Mucosa of stomach (tissue), 1 donor: Measurements from ENCODE around the gene MVB12A.

Experiments used
- H3K27me3 ChIP-seq: one replicate; pipeline ENCODE4 v1.7.0; 2013; ENCODE audit warnings: mild to moderate bottlenecking, low read length; ENCODE audit not compliant: control insufficient read depth, insufficient read depth
- H3K36me3 ChIP-seq: one replicate; pipeline ENCODE4 v1.7.0; 2013; ENCODE audit warnings: low read length; ENCODE audit not compliant: control insufficient read depth, insufficient read depth
- H3K4me1 ChIP-seq: one replicate; pipeline ENCODE4 v1.7.0; 2013; ENCODE audit warnings: mild to moderate bottlenecking, low read length; ENCODE audit not compliant: control insufficient read depth, insufficient read depth
- H3K4me3 ChIP-seq: one replicate; pipeline ENCODE4 v1.7.0; 2013; ENCODE audit warnings: low read length
- H3K9ac ChIP-seq: one replicate; pipeline ENCODE4 v1.7.0; 2013; ENCODE audit warnings: mild to moderate bottlenecking, low read length, moderate library complexity
- H3K9me3 ChIP-seq: one replicate; pipeline ENCODE4 v1.7.0; 2013; ENCODE audit warnings: mild to moderate bottlenecking, low read length, moderate library complexity; ENCODE audit not compliant: control insufficient read depth
- donor health status: Pancreatic carcinoma.

MVB12A gene

DNA sequence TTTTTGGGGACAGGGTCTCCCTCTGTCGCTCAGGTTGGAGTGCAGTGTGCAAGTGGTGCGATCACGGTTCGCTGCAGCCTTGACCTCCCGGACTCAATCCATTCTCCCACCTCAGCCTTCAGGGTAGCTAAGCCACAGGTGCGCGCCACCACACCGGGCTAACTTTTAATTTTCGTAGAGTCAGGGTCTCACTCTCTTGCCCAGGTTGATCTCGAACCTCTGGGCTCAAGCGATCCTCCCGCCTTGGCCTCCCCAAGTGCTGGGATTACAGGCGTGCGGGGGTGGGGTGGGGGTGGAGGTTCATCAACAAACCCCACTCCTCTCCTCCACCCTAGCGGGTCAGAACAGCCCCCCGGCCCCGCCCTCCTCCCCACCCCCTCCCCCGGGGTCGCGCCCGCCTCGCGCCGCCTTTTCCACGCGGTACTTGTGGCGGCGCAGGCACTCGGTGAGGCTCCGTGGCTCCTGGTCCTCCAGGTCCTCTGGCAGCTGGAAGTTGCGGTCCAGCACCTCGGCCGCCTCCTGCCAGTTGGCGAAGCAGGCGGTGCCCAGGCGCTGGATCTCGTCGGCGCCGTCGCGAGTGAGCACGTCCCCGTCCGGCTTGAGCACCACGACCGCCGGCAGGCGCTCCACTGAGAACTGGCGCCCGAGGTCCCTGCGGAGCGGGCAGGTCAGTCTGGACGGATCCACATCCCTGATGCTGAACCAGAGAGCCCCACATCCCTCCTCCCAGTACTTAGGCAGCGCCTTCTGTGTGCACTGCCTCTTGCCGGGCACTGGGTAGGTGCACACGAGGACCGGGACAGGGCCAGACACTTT, 35.7 kb downstream of the MVB12A start:
- peaks cover 23% of the 10 kb centered on the region for H3K27me3 ChIP-seq
- no peak overlapping the region for H3K4me3 ChIP-seq
- no peaks in the 10 kb centered on the region for H3K36me3 ChIP-seq
- no peak overlapping the region for H3K9ac ChIP-seq
- H3K9me3 ChIP-seq, result no peaks in the 10 kb centered on the region
- no peaks in the 10 kb centered on the region for H3K4me1 ChIP-seq

DNA sequence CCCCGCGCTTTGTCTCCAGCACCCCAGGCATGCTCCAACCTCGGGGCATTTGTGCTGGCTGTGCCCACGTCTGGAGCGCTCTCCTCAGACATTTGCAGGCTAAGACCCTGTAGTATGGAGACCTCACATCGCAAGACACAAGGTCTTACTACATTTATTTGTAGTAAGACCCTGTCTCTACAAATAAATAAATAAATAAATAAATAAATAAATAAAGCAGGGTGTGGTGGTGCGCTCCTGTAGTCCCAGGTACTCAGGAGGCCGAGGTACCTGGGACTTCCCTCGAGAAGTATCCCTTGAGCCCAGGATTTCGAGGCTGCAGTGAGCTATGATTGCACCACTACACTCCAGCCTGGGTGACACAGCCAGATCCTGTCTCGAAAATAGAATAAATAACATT, 36.3 kb downstream of the MVB12A start:
- H3K4me3 ChIP-seq, result no peak overlapping the region
- no peak overlapping the region for H3K9ac ChIP-seq
- no peaks in the 10 kb centered on the region for H3K36me3 ChIP-seq
- peaks cover 23% of the 10 kb centered on the region for H3K27me3 ChIP-seq
- no peaks in the 10 kb centered on the region for H3K4me1 ChIP-seq
- H3K9me3 ChIP-seq, result no peaks in the 10 kb centered on the region

GRCh38 chr19:17457616-17458015, 37.8 kb downstream of the MVB12A start:
- H3K27me3 ChIP-seq, result peaks cover 23% of the 10 kb centered on the region
- no peak overlapping the region for H3K4me3 ChIP-seq
- H3K36me3 ChIP-seq, result no peaks in the 10 kb centered on the region

DNA sequence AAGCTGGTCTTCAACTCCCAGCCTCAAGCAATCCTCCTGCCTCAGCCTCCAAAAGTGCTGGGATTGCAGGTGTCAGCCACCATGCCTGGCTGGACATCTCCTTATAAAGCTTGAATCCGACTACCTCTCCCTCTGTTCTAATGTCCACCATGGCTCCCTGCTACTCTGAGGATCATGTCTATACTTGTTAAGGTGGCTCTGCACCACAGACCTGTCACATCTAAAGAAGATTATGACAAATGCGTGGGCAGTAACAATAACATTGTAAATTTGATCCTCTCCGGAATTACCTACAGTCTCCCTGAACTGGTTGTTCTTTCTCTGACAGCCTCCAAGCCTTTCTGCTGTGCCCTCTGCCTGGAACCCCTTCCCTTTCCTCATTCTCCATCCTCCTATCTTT, 39.1 kb downstream of the MVB12A start:
- H3K9ac ChIP-seq, result no peak overlapping the region
- no peaks in the 10 kb centered on the region for H3K36me3 ChIP-seq
- H3K9me3 ChIP-seq, result no peaks in the 10 kb centered on the region
- no peaks in the 10 kb centered on the region for H3K4me1 ChIP-seq
- peaks cover 17% of the 10 kb centered on the region for H3K27me3 ChIP-seq
- no peak overlapping the region for H3K4me3 ChIP-seq

More at GRCh38 chr19:17457616-17458015, 37.8 kb downstream of the MVB12A start:
- Histone ChIP-seq H3K9ac (no peak overlapping the region), H3K9me3 (no peaks in the 10 kb centered on the region), H3K4me1 (no peaks in the 10 kb centered on the region)

DNA sequence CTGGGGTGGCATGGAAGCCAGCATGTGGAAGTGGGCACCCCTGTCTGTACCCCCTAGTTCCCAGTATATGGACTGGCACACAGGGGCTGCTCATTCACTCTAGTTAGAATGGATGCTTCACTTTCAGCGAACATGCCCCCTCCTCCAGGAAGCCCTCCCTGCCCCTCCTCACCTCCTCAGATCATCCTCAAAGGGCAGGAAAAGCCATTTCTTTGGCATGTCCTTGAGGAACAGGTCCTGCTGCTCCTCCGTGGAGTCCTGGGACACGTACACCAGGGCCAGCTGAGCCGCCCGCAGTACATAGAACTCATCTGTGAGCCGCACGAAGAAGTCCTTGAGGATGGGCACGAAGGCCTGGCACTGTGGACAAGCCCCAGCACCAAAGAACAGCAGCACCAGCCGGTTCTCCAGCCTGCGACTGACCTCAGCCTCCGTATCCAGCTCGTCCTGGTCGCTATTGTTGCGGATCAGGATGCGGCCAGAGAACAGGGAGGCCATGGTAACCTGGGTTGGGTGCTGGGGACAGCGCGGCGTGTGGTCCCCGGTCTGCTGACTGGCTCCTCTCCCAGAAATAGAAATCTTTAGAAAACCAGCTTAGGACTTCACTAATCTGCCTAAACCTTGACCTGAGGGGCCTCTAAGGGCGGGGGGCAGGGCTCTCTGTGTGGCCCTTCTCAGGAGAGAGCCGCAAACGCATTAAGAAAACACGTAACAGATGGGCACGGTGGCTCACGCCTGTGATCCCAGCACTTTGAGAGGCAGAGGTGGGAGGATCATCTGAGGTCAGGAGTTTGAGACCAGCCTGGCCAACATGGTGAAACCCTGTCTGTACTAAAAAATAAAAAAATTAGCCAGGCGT, 40.8 kb downstream of the MVB12A start, which contains the start of gene NXNL1:
NXNL1 (minus strand) TSS at position 555 of the 859 bp plus-strand sequence; CDS start at position 498, 57 bp downstream.
- Histone ChIP-seq H3K4me1 (no peaks in the 10 kb centered on the region), H3K27me3 (peaks cover 9% of the 10 kb centered on the region), H3K9me3 (no peaks in the 10 kb centered on the region), H3K9ac (no peak within 1 kb of the TSS), H3K36me3 (no peaks in the 10 kb centered on the region), H3K4me3 (no peak within 1 kb of the TSS)

DNA sequence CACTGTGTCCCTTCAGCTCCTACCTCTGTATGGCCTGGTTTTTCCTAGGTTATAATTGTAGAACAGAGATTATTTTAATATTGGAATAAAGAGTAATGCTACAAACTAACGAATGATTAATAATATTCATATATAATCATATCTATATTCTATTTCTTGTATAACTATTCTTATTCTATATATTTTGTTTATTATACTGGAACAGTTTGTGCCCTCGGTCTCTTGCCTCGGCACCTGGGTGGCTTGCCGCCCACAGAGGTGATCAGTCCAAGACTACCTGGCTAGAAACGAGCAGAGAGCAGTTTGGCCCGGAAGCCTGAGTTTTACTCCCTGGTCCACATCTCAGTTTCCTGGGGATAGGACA, 46.6 kb downstream of the MVB12A start:
- Histone ChIP-seq H3K9me3 (no peaks in the 10 kb centered on the region), H3K27me3 (no peaks in the 10 kb centered on the region), H3K4me3 (no peak overlapping the region), H3K36me3 (no peaks in the 10 kb centered on the region), H3K4me1 (peaks cover 21% of the 10 kb centered on the region), H3K9ac (no peak overlapping the region)

GRCh38 chr19:17467471-17468301, 47.8 kb downstream of the MVB12A start:
- H3K36me3 ChIP-seq, result no peaks in the 10 kb centered on the region
- peaks cover 24% of the 10 kb centered on the region for H3K4me1 ChIP-seq
- H3K4me3 ChIP-seq, result no peak overlapping the region
- no peaks in the 10 kb centered on the region for H3K27me3 ChIP-seq
- no peaks in the 10 kb centered on the region for H3K9me3 ChIP-seq
- peak overlapping the region; percentile 66 for H3K9ac ChIP-seq

- Histone ChIP-seq H3K9me3 (no peaks in the 10 kb centered on the region), H3K4me1 (peaks cover 30% of the 10 kb centered on the region), H3K27me3 (no peaks in the 10 kb centered on the region), H3K36me3 (no peaks in the 10 kb centered on the region), H3K9ac (peak overlapping the region; percentile 66), H3K4me3 (peak overlapping the region; percentile 71)
Observed at GRCh38 chr19:17468302-17469091, 48.6 kb downstream of the MVB12A start.

- peak overlapping the region; percentile 71 for H3K4me3 ChIP-seq
- no peaks in the 10 kb centered on the region for H3K36me3 ChIP-seq
- no peaks in the 10 kb centered on the region for H3K27me3 ChIP-seq
- peaks cover 30% of the 10 kb centered on the region for H3K4me1 ChIP-seq
- H3K9ac ChIP-seq, result peak overlapping the region; percentile 66
- no peaks in the 10 kb centered on the region for H3K9me3 ChIP-seq
Observed at GRCh38 chr19:17469092-17469480, 49.2 kb downstream of the MVB12A start.

- H3K9me3 ChIP-seq, result no peaks in the 10 kb centered on the region
Observed at GRCh38 chr19:17469481-17470067, 49.7 kb downstream of the MVB12A start.

More at GRCh38 chr19:17469481-17470067, 49.7 kb downstream of the MVB12A start:
- Histone ChIP-seq H3K27me3 (no peaks in the 10 kb centered on the region), H3K4me3 (peak overlapping the region; percentile 71), H3K36me3 (no peaks in the 10 kb centered on the region), H3K4me1 (peaks cover 30% of the 10 kb centered on the region), H3K9ac (peak overlapping the region; percentile 66)
